HL-60 (cell line): ENCODE data around the gene RBM33.

Source experiments
- CTCF ChIP-seq: IDR thresholded peaks from one replicate; pipeline ENCODE4 v1.5.1; 2011; ENCODE audit warnings: low read length, control low read depth, inconsistent platforms; ENCODE audit not compliant: insufficient read depth
- POLR2AphosphoS5 ChIP-seq: IDR thresholded peaks from 2 replicates; pipeline ENCODE4 v1.6.1; 2012; ENCODE audit warnings: low read depth
- REST ChIP-seq: IDR thresholded peaks from 2 replicates; pipeline ENCODE4 v1.6.1; 2012; ENCODE audit warnings: low read depth; ENCODE audit not compliant: insufficient replicate concordance

- TF ChIP-seq CTCF (no peak), POLR2AphosphoS5 (no peak), REST (no peak)
These were observed 40.8 kb downstream of the RBM33 start for GRCh38 chr7:155685070-155685790.
